ENCODE measurements around the gene CRYZL1.

The CRYZL1 gene

GRCh38 chr21:33611006-33611744 is 30.4 kb downstream of the CRYZL1 start:
- ATAC-seq = no peak
- TF ChIP-seq TCF4 (CRISPR knock-in tag; IDR thresholded peaks at IDR 0.05; ENCODE audit: borderline replicate concordance) = no peak
- no peak for TF ChIP-seq ZNF8 (CRISPR knock-in tag; IDR thresholded peaks at IDR 0.05)
- TF ChIP-seq ARNTL (CRISPR knock-in tag; IDR thresholded peaks at IDR 0.05; ENCODE audit: borderline replicate concordance, low read depth) = no peak
- no peak for TF ChIP-seq ZC3H10 (CRISPR knock-in tag; IDR thresholded peaks at IDR 0.05)
- TF ChIP-seq, protein P1, sequence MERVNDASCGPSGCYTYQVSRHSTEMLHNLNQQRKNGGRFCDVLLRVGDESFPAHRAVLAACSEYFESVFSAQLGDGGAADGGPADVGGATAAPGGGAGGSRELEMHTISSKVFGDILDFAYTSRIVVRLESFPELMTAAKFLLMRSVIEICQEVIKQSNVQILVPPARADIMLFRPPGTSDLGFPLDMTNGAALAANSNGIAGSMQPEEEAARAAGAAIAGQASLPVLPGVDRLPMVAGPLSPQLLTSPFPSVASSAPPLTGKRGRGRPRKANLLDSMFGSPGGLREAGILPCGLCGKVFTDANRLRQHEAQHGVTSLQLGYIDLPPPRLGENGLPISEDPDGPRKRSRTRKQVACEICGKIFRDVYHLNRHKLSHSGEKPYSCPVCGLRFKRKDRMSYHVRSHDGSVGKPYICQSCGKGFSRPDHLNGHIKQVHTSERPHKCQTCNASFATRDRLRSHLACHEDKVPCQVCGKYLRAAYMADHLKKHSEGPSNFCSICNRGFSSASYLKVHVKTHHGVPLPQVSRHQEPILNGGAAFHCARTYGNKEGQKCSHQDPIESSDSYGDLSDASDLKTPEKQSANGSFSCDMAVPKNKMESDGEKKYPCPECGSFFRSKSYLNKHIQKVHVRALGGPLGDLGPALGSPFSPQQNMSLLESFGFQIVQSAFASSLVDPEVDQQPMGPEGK (CRISPR knock-in tag; IDR thresholded peaks at IDR 0.05; ENCODE audit: borderline replicate concordance) = no peak
- TF ChIP-seq CREB5 (CRISPR knock-in tag; IDR thresholded peaks at IDR 0.05; ENCODE audit: low read depth) = no peak
- TF ChIP-seq PPARA (CRISPR knock-in tag; IDR thresholded peaks at IDR 0.05; ENCODE audit: borderline replicate concordance) = no peak
- TF ChIP-seq ESRRG (CRISPR knock-in tag; IDR thresholded peaks at IDR 0.05) = no peak
- TF ChIP-seq ISL1 (CRISPR knock-in tag; IDR thresholded peaks at IDR 0.05) = no peak
- no peak for TF ChIP-seq OSR1 (CRISPR knock-in tag; IDR thresholded peaks at IDR 0.05)
- TF ChIP-seq ZFP30 (CRISPR knock-in tag; IDR thresholded peaks at IDR 0.05) = no peak
- TF ChIP-seq, protein P2, sequence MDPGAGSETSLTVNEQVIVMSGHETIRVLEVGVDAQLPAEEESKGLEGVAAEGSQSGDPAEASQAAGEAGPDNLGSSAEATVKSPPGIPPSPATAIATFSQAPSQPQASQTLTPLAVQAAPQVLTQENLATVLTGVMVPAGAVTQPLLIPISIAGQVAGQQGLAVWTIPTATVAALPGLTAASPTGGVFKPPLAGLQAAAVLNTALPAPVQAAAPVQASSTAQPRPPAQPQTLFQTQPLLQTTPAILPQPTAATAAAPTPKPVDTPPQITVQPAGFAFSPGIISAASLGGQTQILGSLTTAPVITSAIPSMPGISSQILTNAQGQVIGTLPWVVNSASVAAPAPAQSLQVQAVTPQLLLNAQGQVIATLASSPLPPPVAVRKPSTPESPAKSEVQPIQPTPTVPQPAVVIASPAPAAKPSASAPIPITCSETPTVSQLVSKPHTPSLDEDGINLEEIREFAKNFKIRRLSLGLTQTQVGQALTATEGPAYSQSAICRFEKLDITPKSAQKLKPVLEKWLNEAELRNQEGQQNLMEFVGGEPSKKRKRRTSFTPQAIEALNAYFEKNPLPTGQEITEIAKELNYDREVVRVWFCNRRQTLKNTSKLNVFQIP (CRISPR knock-in tag; IDR thresholded peaks at IDR 0.05; ENCODE audit: borderline replicate concordance, low read depth) = no peak
- TF ChIP-seq ZNF70 (CRISPR knock-in tag; IDR thresholded peaks at IDR 0.05) = no peak
- TF ChIP-seq ZNF565 (CRISPR knock-in tag; conservative IDR thresholded peaks at IDR 0.05; ENCODE audit: low read depth) = no peak
- TF ChIP-seq BACH2 (CRISPR knock-in tag; IDR thresholded peaks at IDR 0.05; ENCODE audit: borderline replicate concordance) = no peak

DNA sequence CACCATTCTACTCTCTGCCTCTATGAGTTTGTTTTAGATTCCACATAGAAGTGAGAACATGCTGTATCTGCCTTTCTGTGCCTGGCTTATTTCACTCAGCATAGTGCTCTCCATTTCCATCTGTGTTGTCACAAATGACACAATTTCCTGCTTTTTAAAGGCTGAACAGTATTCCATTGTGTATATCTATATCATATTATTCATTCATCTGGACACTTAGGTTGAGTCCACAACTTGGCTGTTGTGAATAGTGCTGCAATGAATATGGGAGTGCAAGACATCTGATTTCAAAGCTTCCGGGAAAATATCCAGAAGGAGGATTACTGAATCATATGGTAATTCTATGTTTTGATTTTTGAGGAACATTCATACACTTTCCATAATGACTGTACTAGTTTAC is 33.0 kb downstream of the CRYZL1 start:
- TF ChIP-seq ZNF8 (CRISPR knock-in tag; IDR thresholded peaks at IDR 0.05) = no peak
- TF ChIP-seq ZFP30 (CRISPR knock-in tag; IDR thresholded peaks at IDR 0.05) = no peak
- TF ChIP-seq SNAI2 (CRISPR knock-in tag; IDR thresholded peaks at IDR 0.05) = no peak
- TF ChIP-seq RARB (CRISPR knock-in tag; IDR thresholded peaks at IDR 0.05) = no peak
- no peak for TF ChIP-seq TOX (CRISPR knock-in tag; IDR thresholded peaks at IDR 0.05; ENCODE audit: borderline replicate concordance)
- TF ChIP-seq CREB5 (CRISPR knock-in tag; IDR thresholded peaks at IDR 0.05; ENCODE audit: low read depth) = no peak
- TF ChIP-seq ZNF70 (CRISPR knock-in tag; IDR thresholded peaks at IDR 0.05) = no peak
- no peak for TF ChIP-seq BACH2 (CRISPR knock-in tag; IDR thresholded peaks at IDR 0.05; ENCODE audit: borderline replicate concordance)
- TF ChIP-seq, protein P3, sequence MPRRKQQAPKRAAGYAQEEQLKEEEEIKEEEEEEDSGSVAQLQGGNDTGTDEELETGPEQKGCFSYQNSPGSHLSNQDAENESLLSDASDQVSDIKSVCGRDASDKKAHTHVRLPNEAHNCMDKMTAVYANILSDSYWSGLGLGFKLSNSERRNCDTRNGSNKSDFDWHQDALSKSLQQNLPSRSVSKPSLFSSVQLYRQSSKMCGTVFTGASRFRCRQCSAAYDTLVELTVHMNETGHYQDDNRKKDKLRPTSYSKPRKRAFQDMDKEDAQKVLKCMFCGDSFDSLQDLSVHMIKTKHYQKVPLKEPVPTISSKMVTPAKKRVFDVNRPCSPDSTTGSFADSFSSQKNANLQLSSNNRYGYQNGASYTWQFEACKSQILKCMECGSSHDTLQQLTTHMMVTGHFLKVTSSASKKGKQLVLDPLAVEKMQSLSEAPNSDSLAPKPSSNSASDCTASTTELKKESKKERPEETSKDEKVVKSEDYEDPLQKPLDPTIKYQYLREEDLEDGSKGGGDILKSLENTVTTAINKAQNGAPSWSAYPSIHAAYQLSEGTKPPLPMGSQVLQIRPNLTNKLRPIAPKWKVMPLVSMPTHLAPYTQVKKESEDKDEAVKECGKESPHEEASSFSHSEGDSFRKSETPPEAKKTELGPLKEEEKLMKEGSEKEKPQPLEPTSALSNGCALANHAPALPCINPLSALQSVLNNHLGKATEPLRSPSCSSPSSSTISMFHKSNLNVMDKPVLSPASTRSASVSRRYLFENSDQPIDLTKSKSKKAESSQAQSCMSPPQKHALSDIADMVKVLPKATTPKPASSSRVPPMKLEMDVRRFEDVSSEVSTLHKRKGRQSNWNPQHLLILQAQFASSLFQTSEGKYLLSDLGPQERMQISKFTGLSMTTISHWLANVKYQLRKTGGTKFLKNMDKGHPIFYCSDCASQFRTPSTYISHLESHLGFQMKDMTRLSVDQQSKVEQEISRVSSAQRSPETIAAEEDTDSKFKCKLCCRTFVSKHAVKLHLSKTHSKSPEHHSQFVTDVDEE (CRISPR knock-in tag; IDR thresholded peaks at IDR 0.05) = no peak
- no peak for TF ChIP-seq ISL1 (CRISPR knock-in tag; IDR thresholded peaks at IDR 0.05)
- TF ChIP-seq, protein P2 (CRISPR knock-in tag; IDR thresholded peaks at IDR 0.05; ENCODE audit: borderline replicate concordance, low read depth) = no peak
- TF ChIP-seq, protein P1 (CRISPR knock-in tag; IDR thresholded peaks at IDR 0.05; ENCODE audit: borderline replicate concordance) = no peak
- no peak for TF ChIP-seq ARNTL (CRISPR knock-in tag; IDR thresholded peaks at IDR 0.05; ENCODE audit: borderline replicate concordance, low read depth)
- no peak for TF ChIP-seq ZC3H10 (CRISPR knock-in tag; IDR thresholded peaks at IDR 0.05)
- TF ChIP-seq PPARA (CRISPR knock-in tag; IDR thresholded peaks at IDR 0.05; ENCODE audit: borderline replicate concordance) = no peak
- TF ChIP-seq CSRNP3 (CRISPR knock-in tag; IDR thresholded peaks at IDR 0.05) = no peak
- TF ChIP-seq GLIS3 (CRISPR knock-in tag; IDR thresholded peaks at IDR 0.05) = no peak
- no peak for TF ChIP-seq CSDC2 (CRISPR knock-in tag; IDR thresholded peaks at IDR 0.05)
- no peak for TF ChIP-seq ZFP3 (CRISPR knock-in tag; IDR thresholded peaks at IDR 0.05)
- TF ChIP-seq TCF4 (CRISPR knock-in tag; IDR thresholded peaks at IDR 0.05; ENCODE audit: borderline replicate concordance) = no peak
- no peak for ATAC-seq
